Esophagus squamous epithelium (tissue), 4 donors: ENCODE results near the gene OSBPL8.

Source experiments
- CTCF ChIP-seq, 6 experiments: fragments of 450-650 bp in 4 of 6; fragments of 200-600 bp in 2 of 6; sonication (generic) in 2 of 6; IDR thresholded peaks; one replicate each; pipeline ENCODE4 v1.5.1; 2016 to 2019; ENCODE audit warnings: antibody characterized with exemption in 6 of 6, mild to moderate bottlenecking in 4 of 6, moderate library complexity in 4 of 6
- POLR2A ChIP-seq, 4 donors: fragments of 450-650 bp; IDR thresholded peaks; one replicate each; pipeline ENCODE4 v1.6.1; 2017; ENCODE audit warnings: antibody characterized with exemption in 4 of 4, mild to moderate bottlenecking in 4 of 4, moderate library complexity in 3 of 4

- TF ChIP-seq POLR2A (IDR thresholded peaks at IDR 0.05) (no peak), CTCF (IDR thresholded peaks at IDR 0.05) (no peak)
Observed at GRCh38 chr12:76595056-76595455, 35.5 kb upstream of the OSBPL8 start.
